Gastrocnemius medialis (tissue), 4 donors: ENCODE measurements around the gene ATRIP.

ENCODE experiments used
- CTCF ChIP-seq, 5 experiments: fragments of 450-650 bp in 3 of 5; fragments of 200-600 bp in 2 of 5; sonication (generic) in 2 of 5; IDR thresholded peaks in 4 of 5; conservative IDR thresholded peaks in 1 of 5; 1 replicate in 4 of 5; 2 replicates in 1 of 5; pipeline ENCODE4 v1.5.1; 2016 to 2019; ENCODE audit warnings: antibody characterized with exemption in 5 of 5, mild to moderate bottlenecking in 3 of 5, moderate library complexity in 3 of 5
- POLR2A ChIP-seq, 2 donors: fragments of 450-650 bp; IDR thresholded peaks; one replicate each; pipeline ENCODE4 v1.6.1; 2017; ENCODE audit warnings: antibody characterized with exemption in 2 of 2, mild to moderate bottlenecking in 2 of 2, moderate library complexity in 2 of 2

DNA sequence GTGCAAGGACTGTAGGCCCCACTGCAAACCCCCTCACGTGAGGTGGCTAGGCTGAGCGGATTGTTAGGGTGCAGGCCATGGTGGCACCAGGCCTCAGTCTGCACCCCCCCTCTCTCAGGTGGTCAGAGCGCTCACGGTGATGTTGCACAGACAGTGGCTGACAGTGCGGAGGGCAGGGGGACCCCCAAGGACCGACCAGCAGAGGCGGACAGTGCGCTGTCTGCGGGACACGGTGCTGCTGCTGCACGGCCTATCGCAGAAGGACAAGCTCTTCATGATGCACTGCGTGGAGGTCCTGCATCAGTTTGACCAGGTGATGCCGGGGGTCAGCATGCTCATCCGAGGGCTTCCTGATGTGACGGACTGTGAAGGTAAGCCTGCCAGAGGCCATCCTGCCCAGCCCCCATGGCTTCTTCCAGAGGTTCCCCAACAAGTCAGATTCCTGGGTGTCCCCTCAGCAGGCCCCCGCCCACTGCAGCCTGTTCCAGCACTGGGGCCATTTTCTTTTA is 18.2 kb downstream of the ATRIP start:
- TF ChIP-seq CTCF (IDR thresholded peaks at IDR 0.05 in 4 of 5, conservative IDR thresholded peaks at IDR 0.05 in 1 of 5) (no peak), POLR2A (IDR thresholded peaks at IDR 0.05) (no peak)
